ENCODE results near the gene FN1. TPM values are rescaled to one million over a fixed set of nuclear protein-coding genes. Genes with fewer than 3 reads are reported as not detected.

FN1 gene
- total RNA-seq, 1 donor from 2014 or later = 52.0 TPM

DNA sequence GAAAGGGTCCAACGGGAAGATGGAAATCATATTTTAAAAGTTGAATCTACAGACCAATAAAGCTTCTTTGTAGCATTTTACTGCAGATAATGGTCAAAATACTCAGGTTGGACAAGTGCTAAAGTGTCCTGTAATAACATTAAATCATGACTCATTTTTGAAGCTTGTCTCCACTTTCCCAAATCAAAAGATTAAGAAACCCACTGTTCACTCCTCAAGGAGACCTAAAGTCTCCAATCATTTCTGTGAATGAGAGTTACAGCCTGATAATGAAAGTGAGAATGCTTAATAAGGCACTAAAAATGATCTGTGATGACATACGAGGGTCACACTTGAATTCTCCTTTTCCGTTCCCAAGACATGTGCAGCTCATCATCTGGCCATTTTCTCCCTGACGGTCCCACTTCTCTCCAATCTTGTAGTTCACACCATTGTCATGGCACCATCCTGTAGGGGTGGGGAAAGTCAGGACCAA, 70.6 kb downstream of the FN1 start:
- Histone ChIP-seq H3K9ac (no peak overlapping the region), H3K27me3 (no peaks in the 10 kb centered on the region), H3K36me3 (no peaks in the 10 kb centered on the region), H3K9me3 (ENCODE audit: low read depth) (no peaks in the 10 kb centered on the region), H3K27ac (no peak overlapping the region), H3K4me3 (no peak overlapping the region), H3F3A (ENCODE audit: low read depth) (no peaks in the 10 kb centered on the region), H3K4me1 (no peaks in the 10 kb centered on the region), H4K20me1 (ENCODE audit: low read depth) (no peaks in the 10 kb centered on the region), H2AFZ (replicated peaks) (no peak overlapping the region), H3K79me2 (ENCODE audit: low read depth) (no peaks in the 10 kb centered on the region), H3K4me2 (no peak overlapping the region)
- no peak for TF ChIP-seq CTCF (IDR thresholded peaks at IDR 0.05)
- Mint-ChIP-seq H3K4me3 (no peak overlapping the region), H3K27me3 (ENCODE audit: insufficient read depth, low read depth) (no peaks in the 10 kb centered on the region), H3K9me3 (no peaks in the 10 kb centered on the region), H3K27ac (no peak overlapping the region), H3K36me3 (peaks cover 35% of the 10 kb centered on the region), H3K4me1 (no peaks in the 10 kb centered on the region)
- DNase-seq (ENCODE audit: low spot score) = no peak

DNA sequence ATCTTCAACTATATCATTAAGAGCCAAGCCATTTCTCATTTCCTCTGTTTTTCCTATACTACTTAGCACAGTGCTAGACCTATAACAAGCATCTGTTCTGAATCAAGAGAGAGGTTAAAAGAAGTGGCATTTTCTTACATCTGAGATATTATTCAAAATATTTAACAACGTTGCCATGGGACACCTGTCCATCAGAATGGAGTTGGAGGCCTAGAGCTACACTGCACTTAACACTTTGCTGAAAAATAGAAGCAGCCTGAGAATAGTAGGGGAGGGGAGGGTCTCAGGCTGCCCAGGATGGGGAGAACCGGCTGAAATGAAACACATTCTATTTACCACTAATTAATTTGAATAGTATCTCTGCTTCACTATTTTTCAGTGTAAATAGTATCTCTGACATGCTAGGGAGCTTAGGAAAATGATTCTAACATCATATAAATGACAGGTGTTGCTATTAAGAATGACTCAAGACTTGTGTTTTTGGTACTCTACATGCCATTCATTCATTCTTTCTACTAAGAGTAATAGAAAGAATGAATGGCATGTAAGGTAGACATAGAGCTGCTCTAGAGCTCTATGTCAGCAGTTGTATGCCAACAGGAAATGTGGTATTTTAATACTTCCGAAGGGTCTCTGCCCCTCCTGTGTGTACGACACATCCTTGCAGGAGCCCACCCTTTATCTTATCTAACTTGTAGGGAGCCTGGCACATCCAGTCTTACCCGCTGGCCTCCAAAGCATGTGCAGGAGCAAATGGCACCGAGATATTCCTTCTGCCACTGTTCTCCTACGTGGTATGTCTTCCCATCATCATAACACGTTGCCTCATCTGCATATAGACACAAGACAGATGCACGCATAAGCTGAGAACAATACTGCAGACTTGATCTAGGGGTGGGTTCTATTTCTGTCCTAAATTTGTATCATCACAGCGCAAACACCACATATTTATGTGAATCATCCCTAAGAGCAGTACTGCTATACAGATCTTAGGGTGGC, 71.4 kb downstream of the FN1 start:
- Histone ChIP-seq H3K4me1 (no peaks in the 10 kb centered on the region), H3K9me3 (ENCODE audit: low read depth) (no peaks in the 10 kb centered on the region), H3K79me2 (ENCODE audit: low read depth) (no peaks in the 10 kb centered on the region), H3K27me3 (no peaks in the 10 kb centered on the region), H2AFZ (replicated peaks) (no peak overlapping the region), H3K4me3 (no peak overlapping the region), H3F3A (ENCODE audit: low read depth) (no peaks in the 10 kb centered on the region), H3K27ac (no peak overlapping the region), H3K36me3 (no peaks in the 10 kb centered on the region), H3K9ac (no peak overlapping the region), H4K20me1 (ENCODE audit: low read depth) (no peaks in the 10 kb centered on the region), H3K4me2 (no peak overlapping the region)
- TF ChIP-seq EZH2 (IDR thresholded peaks at IDR 0.05) = no peak
- Mint-ChIP-seq H3K9me3 (no peaks in the 10 kb centered on the region), H3K27me3 (ENCODE audit: insufficient read depth, low read depth) (no peaks in the 10 kb centered on the region), H3K27ac (no peak overlapping the region), H3K36me3 (peaks cover 34% of the 10 kb centered on the region), H3K4me3 (no peak overlapping the region), H3K4me1 (no peaks in the 10 kb centered on the region)
- no peak for DNase-seq (ENCODE audit: low spot score)

- H3K4me1 Mint-ChIP-seq = no peaks in the 10 kb centered on the region
- Histone ChIP-seq H3K27me3 (no peaks in the 10 kb centered on the region), H3F3A (ENCODE audit: low read depth) (no peaks in the 10 kb centered on the region), H3K4me3 (no peak overlapping the region), H3K9me3 (ENCODE audit: low read depth) (no peaks in the 10 kb centered on the region), H3K36me3 (no peaks in the 10 kb centered on the region), H3K4me2 (no peak overlapping the region), H3K9ac (no peak overlapping the region), H3K4me1 (no peaks in the 10 kb centered on the region), H2AFZ (replicated peaks) (no peak overlapping the region), H3K27ac (no peak overlapping the region), H3K79me2 (ENCODE audit: low read depth) (no peaks in the 10 kb centered on the region), H4K20me1 (ENCODE audit: low read depth) (no peaks in the 10 kb centered on the region)
- peaks cover 34% of the 10 kb centered on the region for H3K36me3 Mint-ChIP-seq
- H3K4me3 Mint-ChIP-seq = no peak overlapping the region
- no peaks in the 10 kb centered on the region for H3K9me3 Mint-ChIP-seq
- TF ChIP-seq EZH2phosphoT487 (IDR thresholded peaks at IDR 0.05) = no peak
- no peak for TF ChIP-seq EZH2 (IDR thresholded peaks at IDR 0.05)
- no peak for TF ChIP-seq CTCF (IDR thresholded peaks at IDR 0.05)
- H3K27ac Mint-ChIP-seq = no peak overlapping the region
- H3K27me3 Mint-ChIP-seq (ENCODE audit: insufficient read depth, low read depth) = no peaks in the 10 kb centered on the region
- DNase-seq (ENCODE audit: low spot score) = no peak
Measured at GRCh38 chr2:215363461-215364156, 72.3 kb downstream of the FN1 start.
